Gastrocnemius medialis (tissue), 4 donors: ENCODE measurements around the gene BLCAP. TPM values are rescaled to one million over a fixed set of nuclear protein-coding genes. Genes with fewer than 3 reads are reported as not detected.
"Not testable (repeated sequence)": the region's sequence is repeated elsewhere in the genome, so short reads cannot be mapped to it uniquely, and the experiment has no call there.

Source experiments
- ATAC-seq, 2 donors: fragments of 150-250 bp; one replicate each; pipeline ENCODE4 v1.9.1; 2016
- DNase-seq, 2 donors: peaks; one replicate each; pipeline ENCODE4 v3.0.0-alpha.2; 2019
- H3K27ac ChIP-seq, 4 donors: fragments of 200-600 bp; sonication (generic); 1 replicate in 1 of 4; 2 replicates in 3 of 4; pipeline ENCODE4 v1.5.1; 2016 to 2018; ENCODE audit warnings: mild to moderate bottlenecking in 2 of 4, moderate library complexity in 1 of 4
- H3K27me3 ChIP-seq, 3 donors: fragments of 200-600 bp; sonication (generic) in 2 of 3; 1 replicate in 1 of 3; 2 replicates in 2 of 3; pipeline versions ENCODE4 v1.5.1 to v1.6.0; 2016 to 2019; ENCODE audit warnings: mild to moderate bottlenecking in 1 of 3, moderate library complexity in 1 of 3
- H3K36me3 ChIP-seq, 2 donors: fragments of 200-600 bp; sonication (generic) in 1 of 2; one replicate each; pipeline ENCODE4 v1.5.1; 2017 to 2018
- H3K4me1 ChIP-seq, 2 donors: fragments of 200-600 bp; sonication (generic) in 1 of 2; one replicate each; pipeline ENCODE4 v1.5.1; 2016 to 2017; ENCODE audit warnings: mild to moderate bottlenecking in 2 of 2
- H3K4me3 ChIP-seq, 4 donors: fragments of 200-600 bp; sonication (generic) in 3 of 4; 1 replicate in 1 of 4; 2 replicates in 3 of 4; pipeline ENCODE4 v1.5.1; 2016 to 2019; ENCODE audit warnings: mild to moderate bottlenecking in 2 of 4
- H3K9me3 ChIP-seq, 3 donors: fragments of 200-600 bp; sonication (generic) in 2 of 3; 1 replicate in 1 of 3; 2 replicates in 2 of 3; pipeline ENCODE4 v1.5.1; 2016 to 2019
- CTCF ChIP-seq, 5 experiments: fragments of 450-650 bp in 3 of 5; fragments of 200-600 bp in 2 of 5; sonication (generic) in 2 of 5; IDR thresholded peaks in 4 of 5; conservative IDR thresholded peaks in 1 of 5; 1 replicate in 4 of 5; 2 replicates in 1 of 5; pipeline ENCODE4 v1.5.1; 2016 to 2019; ENCODE audit warnings: antibody characterized with exemption in 5 of 5, mild to moderate bottlenecking in 3 of 5, moderate library complexity in 3 of 5
- POLR2A ChIP-seq, 2 donors: fragments of 450-650 bp; IDR thresholded peaks; one replicate each; pipeline ENCODE4 v1.6.1; 2017; ENCODE audit warnings: antibody characterized with exemption in 2 of 2, mild to moderate bottlenecking in 2 of 2, moderate library complexity in 2 of 2
- in situ Hi-C, 4 donors: fragments of 200-750 bp; cut with MboI; loops; one replicate each; pipeline versions ENCODE4 v1.15.0 to v1.8.0; 2017; ENCODE audit warnings: low sequenced_read_pairs in 4 of 4
- intact Hi-C: fragments of 100-400 bp; cut with DNase I; formaldehyde crosslinking; loops from one replicate; pipeline ENCODE4 v1.15.1; 2023; ENCODE audit warnings: low total_unique reads
- total RNA-seq, 4 donors: library from RNA; depleted of rRNA; stranded (reverse); fragments of >200 nt; gene quantifications; one replicate each; pipeline versions ENCODE4 v1.1.0 to v1.2.3, GENCODE V29; 2016

BLCAP gene
- total RNA-seq, 4 donors from 2014 or later, result 222 to 583 (median 280) TPM

GRCh38 chr20:37559312-37560027, 31.8 kb upstream of the BLCAP start:
- H3K27me3 ChIP-seq, result peaks cover 13 to 16% (median 13%) of the 10 kb centered on the region in 3 donors
- H3K4me3 ChIP-seq, result no peak overlapping the region
- in situ Hi-C loops, result loop anchor here in 3 of 4 donors (10.0 to 25.0 kb wide), 2 partner anchors 435 to 653 kb away; no protein-coding TSS in a partner anchor
- DNase-seq, result no peak
- intact Hi-C loops, result loop anchor here (5.0 kb wide), 1 partner anchor 433 kb away; no protein-coding TSS in a partner anchor
- no peak overlapping the region for H3K27ac ChIP-seq
- no peaks in the 10 kb centered on the region for H3K9me3 ChIP-seq
- no peaks in the 10 kb centered on the region for H3K36me3 ChIP-seq
- H3K4me1 ChIP-seq, result peaks cover 0 to 3% of the 10 kb centered on the region in 2 donors
- no peak for ATAC-seq
- TF ChIP-seq POLR2A (IDR thresholded peaks at IDR 0.05), result no peak
- TF ChIP-seq CTCF (IDR thresholded peaks at IDR 0.05 in 4 of 5, conservative IDR thresholded peaks at IDR 0.05 in 1 of 5), result no peak

- no peaks in the 10 kb centered on the region for H3K9me3 ChIP-seq
- no peak for TF ChIP-seq POLR2A (IDR thresholded peaks at IDR 0.05)
- TF ChIP-seq CTCF (IDR thresholded peaks at IDR 0.05 in 4 of 5, conservative IDR thresholded peaks at IDR 0.05 in 1 of 5), result no peak
- H3K36me3 ChIP-seq, result no peaks in the 10 kb centered on the region
- H3K27me3 ChIP-seq, result peaks cover 9 to 11% (median 10%) of the 10 kb centered on the region in 3 donors
- ATAC-seq (no peak), DNase-seq (no peak)
- in situ Hi-C loops, result loop anchor here in 3 of 4 donors (25.0 kb wide), 1 partner anchor 654 kb away; no protein-coding TSS in a partner anchor
- H3K4me1 ChIP-seq, result no peaks in the 10 kb centered on the region
- H3K4me3 ChIP-seq, result no peak overlapping the region
- no peak overlapping the region for H3K27ac ChIP-seq
- intact Hi-C loops, result no loop called here
These were observed 31.1 kb upstream of the BLCAP start for GRCh38 chr20:37558779-37559178.

GRCh38 chr20:37558306-37558705, 30.6 kb upstream of the BLCAP start:
- DNase-seq, result no peak
- H3K4me3 ChIP-seq, result no peak overlapping the region
- intact Hi-C loops, result no loop called here
- no peak for TF ChIP-seq CTCF (IDR thresholded peaks at IDR 0.05 in 4 of 5, conservative IDR thresholded peaks at IDR 0.05 in 1 of 5)
- no peak for TF ChIP-seq POLR2A (IDR thresholded peaks at IDR 0.05)
- in situ Hi-C loops, result loop anchor here in 3 of 4 donors (25.0 kb wide), 1 partner anchor 654 kb away; no protein-coding TSS in a partner anchor
- H3K9me3 ChIP-seq, result no peaks in the 10 kb centered on the region
- ATAC-seq, result no peak
- H3K27me3 ChIP-seq, result peaks cover 5 to 8% (median 5%) of the 10 kb centered on the region in 3 donors
- H3K36me3 ChIP-seq, result no peaks in the 10 kb centered on the region
- H3K27ac ChIP-seq, result no peak overlapping the region
- H3K4me1 ChIP-seq, result no peaks in the 10 kb centered on the region

- in situ Hi-C loops, result loop anchor here in 3 of 4 donors (25.0 kb wide), 1 partner anchor 656 kb away; no protein-coding TSS in a partner anchor
- no peak for TF ChIP-seq CTCF (IDR thresholded peaks at IDR 0.05 in 4 of 5, conservative IDR thresholded peaks at IDR 0.05 in 1 of 5)
- TF ChIP-seq POLR2A (IDR thresholded peaks at IDR 0.05), result no peak
- Histone ChIP-seq H3K36me3 (no peaks in the 10 kb centered on the region), H3K4me1 (no peaks in the 10 kb centered on the region), H3K4me3 (no peak overlapping the region), H3K9me3 (no peaks in the 10 kb centered on the region), H3K27me3 (peaks cover 0 to 5% (median 0%) of the 10 kb centered on the region in 3 donors), H3K27ac (no peak overlapping the region)
- no peak for ATAC-seq
- intact Hi-C loops, result no loop called here
- DNase-seq, result no peak
These were observed 28.9 kb upstream of the BLCAP start for GRCh38 chr20:37556538-37556937.

- H3K27ac ChIP-seq, DNase-seq, H3K27me3 ChIP-seq, H3K9me3 ChIP-seq, H3K4me3 ChIP-seq, H3K36me3 ChIP-seq, H3K4me1 ChIP-seq, intact Hi-C loops, ATAC-seq: not testable (repeated sequence)
- in situ Hi-C loops, result loop anchor here in 3 of 4 donors (25.0 kb wide), 1 partner anchor 657 kb away; no protein-coding TSS in a partner anchor
These were observed 27.1 kb upstream of the BLCAP start for GRCh38 chr20:37554721-37555298.
